Transverse colon (tissue), 4 donors: Measurements from ENCODE around the gene PCARE. TPM values are rescaled to one million over a fixed set of nuclear protein-coding genes. Genes with fewer than 3 reads are reported as not detected.

ENCODE experiments used
- DNase-seq: peaks from one replicate; pipeline ENCODE4 v3.0.0-alpha.2; 2019
- H3K27ac ChIP-seq, 4 donors: fragments of 200-600 bp; sonication (generic); 2 replicates each; pipeline ENCODE4 v1.5.1; 2016 to 2018; ENCODE audit warnings: inconsistent platforms in 4 of 4
- H3K27me3 ChIP-seq: fragments of 200-600 bp; sonication (generic); 2 replicates; pipeline ENCODE4 v1.5.1; 2017; ENCODE audit warnings: inconsistent platforms
- H3K36me3 ChIP-seq, 4 donors: fragments of 200-600 bp; sonication (generic); 2 replicates each; pipeline ENCODE4 v1.5.1; 2017 to 2019; ENCODE audit warnings: inconsistent platforms in 4 of 4
- H3K4me1 ChIP-seq, 4 donors: fragments of 200-600 bp; sonication (generic); 2 replicates each; pipeline ENCODE4 v1.5.1; 2017 to 2020; ENCODE audit warnings: inconsistent platforms in 4 of 4
- H3K4me3 ChIP-seq, 4 donors: fragments of 200-600 bp; sonication (generic); 1 replicate in 1 of 4; 2 replicates in 3 of 4; pipeline versions ENCODE4 v1.5.1 to v1.6.1; 2017 to 2019; ENCODE audit warnings: inconsistent platforms in 4 of 4
- H3K9me3 ChIP-seq, 2 donors: fragments of 200-600 bp; sonication (generic); 2 replicates each; pipeline ENCODE4 v1.5.1; 2017 to 2019; ENCODE audit warnings: inconsistent platforms in 2 of 2
- CTCF ChIP-seq, 5 experiments: fragments of 200-600 bp in 3 of 5; fragments of 450-650 bp in 2 of 5; sonication (generic) in 3 of 5; IDR thresholded peaks; 1 replicate in 2 of 5; 2 replicates in 3 of 5; pipeline ENCODE4 v1.5.1; 2016 to 2017; ENCODE audit warnings: antibody characterized with exemption in 5 of 5, inconsistent platforms in 3 of 5, mild to moderate bottlenecking in 2 of 5, moderate library complexity in 1 of 5
- EP300 ChIP-seq: sonication (generic); formaldehyde crosslinking; IDR thresholded peaks from one replicate; pipeline ENCODE4 v1.6.1; 2017; ENCODE audit warnings: antibody characterized with exemption, low read depth
- POLR2A ChIP-seq: fragments of 450-650 bp; IDR thresholded peaks from one replicate; pipeline ENCODE4 v1.6.1; 2016; ENCODE audit warnings: antibody characterized with exemption, mild to moderate bottlenecking, moderate library complexity
- POLR2AphosphoS5 ChIP-seq, 3 donors: sonication (generic); formaldehyde crosslinking; IDR thresholded peaks; one replicate each; pipeline ENCODE4 v1.6.1; 2016; ENCODE audit warnings: antibody characterized with exemption in 3 of 3
- WGBS, 2 donors: methylation state at CpG; one replicate each; pipeline ENCODE4 v1.1.5; 2018; ENCODE audit warnings: low coverage in 1 of 2; 5-methylcytosine and 5-hydroxymethylcytosine counted together
- in situ Hi-C, 4 donors: fragments of 200-750 bp; cut with MboI; loops; one replicate each; pipeline versions ENCODE4 v1.15.0 to v1.15.1; 2017; ENCODE audit warnings: low sequenced_read_pairs in 3 of 4, low pct_ligation_motif_present in 1 of 4, low pct_unique_long_range_greater_than_20kb in 1 of 4
- intact Hi-C: fragments of 100-400 bp; cut with DNase I; formaldehyde crosslinking; loops from one replicate; pipeline ENCODE4 v1.15.1; 2023; ENCODE audit warnings: low total_unique reads
- total RNA-seq, 4 donors: library from RNA; depleted of rRNA; stranded (reverse); fragments of >200 nt; gene quantifications; one replicate each; pipeline ENCODE4 v1.1.0, GENCODE V29; 2016

The PCARE gene
- total RNA-seq, 4 donors from 2014 or later, result under 0.01 TPM; not detected in 3

- in situ Hi-C loops, result no loop called here
- Histone ChIP-seq H3K4me1 (no peaks in the 10 kb centered on the region), H3K4me3 (no peak overlapping the region), H3K36me3 (no peaks in the 10 kb centered on the region), H3K9me3 (no peaks in the 10 kb centered on the region), H3K27me3 (no peaks in the 10 kb centered on the region), H3K27ac (no peak overlapping the region)
- intact Hi-C loops, result no loop called here
- no peak for TF ChIP-seq CTCF (IDR thresholded peaks at IDR 0.05)
- no peak for TF ChIP-seq POLR2A
- no peak for TF ChIP-seq EP300
- TF ChIP-seq POLR2AphosphoS5 (IDR thresholded peaks at IDR 0.05), result no peak
- WGBS, 2 donors, result 72% methylated on average over 6 of the region's 6 CpGs; no CpG with 5 or more reads in 1 of the 2 donors
- no peak for DNase-seq
Measured at GRCh38 chr2:29022679-29023078, 51.6 kb downstream of the PCARE start.

GRCh38 chr2:29021886-29022285 is 52.4 kb downstream of the PCARE start:
- in situ Hi-C loops (no loop called here), intact Hi-C loops (no loop called here)
- WGBS, 2 donors, result 79 to 90% methylated on average over 6 to 11 of the region's 11 CpGs
- Histone ChIP-seq H3K4me1 (no peaks in the 10 kb centered on the region), H3K9me3 (no peaks in the 10 kb centered on the region), H3K27ac (no peak overlapping the region), H3K36me3 (no peaks in the 10 kb centered on the region), H3K27me3 (no peaks in the 10 kb centered on the region), H3K4me3 (no peak overlapping the region)
- DNase-seq, result no peak
- no peak for TF ChIP-seq POLR2A
- TF ChIP-seq POLR2AphosphoS5 (IDR thresholded peaks at IDR 0.05), result no peak
- no peak for TF ChIP-seq CTCF (IDR thresholded peaks at IDR 0.05)
- no peak for TF ChIP-seq EP300

- WGBS, 2 donors, result 84% methylated on average over 17 of the region's 19 CpGs; no CpG with 5 or more reads in 1 of the 2 donors
- Histone ChIP-seq H3K27me3 (no peaks in the 10 kb centered on the region), H3K4me1 (peaks cover 0 to 10% (median 0%) of the 10 kb centered on the region in 4 donors), H3K36me3 (no peaks in the 10 kb centered on the region), H3K9me3 (no peaks in the 10 kb centered on the region), H3K4me3 (no peak overlapping the region), H3K27ac (no peak overlapping the region)
- TF ChIP-seq POLR2A (no peak), EP300 (no peak), POLR2AphosphoS5 (IDR thresholded peaks at IDR 0.05) (no peak)
- no peak for DNase-seq
- intact Hi-C loops (loop anchor here (10.0 kb wide), 1 partner anchor 63 kb away; no protein-coding TSS in a partner anchor), in situ Hi-C loops (no loop called here)
Measured at GRCh38 chr2:29017716-29018435, 56.4 kb downstream of the PCARE start.

GRCh38 chr2:29016504-29016903 is 57.8 kb downstream of the PCARE start:
- Histone ChIP-seq H3K4me1 (peaks cover 3 to 24% (median 8%) of the 10 kb centered on the region in 4 donors), H3K4me3 (no peak overlapping the region), H3K9me3 (no peaks in the 10 kb centered on the region), H3K36me3 (no peaks in the 10 kb centered on the region), H3K27ac (peak overlapping the region in 2 of 4 donors; percentile 19 to 27), H3K27me3 (no peaks in the 10 kb centered on the region)
- in situ Hi-C loops (no loop called here), intact Hi-C loops (loop anchor here (10.0 kb wide), 1 partner anchor 62 kb away; no protein-coding TSS in a partner anchor)
- TF ChIP-seq CTCF (IDR thresholded peaks at IDR 0.05) (no peak), EP300 (no peak), POLR2A (no peak), POLR2AphosphoS5 (IDR thresholded peaks at IDR 0.05) (no peak)
- 66 to 77% methylated on average over 4 to 5 of the region's 5 CpGs for WGBS, 2 donors
- DNase-seq, result no peak
